Endothelial cell of umbilical vein (primary cell): ENCODE data around the gene SORCS3. TPM values are rescaled to one million over a fixed set of nuclear protein-coding genes. Genes with fewer than 3 reads are reported as not detected.

Experiments used
- BruUV-seq: library from RNA; stranded (reverse); fragments of 400-500 nt; replicated peaks from 2 replicates; lab custom pipeline; 2021; lab: Mats Ljungman, UMichigan
- CTCF ChIA-PET: fragments of 300-600, 350-600 bp; sonication (Branson Sonifier 250); formaldehyde crosslinking; loops from one replicate; lab custom pipeline; 2021; ENCODE audit warnings: antibody characterized with exemption, inconsistent platforms; lab: Charles Lee
- POLR2A ChIA-PET: fragments of 300-600, 350-600 bp; sonication (Branson Sonifier 250); formaldehyde crosslinking; loops from one replicate; lab custom pipeline; 2021; ENCODE audit warnings: antibody characterized with exemption, inconsistent platforms; lab: Charles Lee
- DNase-seq: peaks from one replicate; pipeline ENCODE4 v3.0.0-alpha.2; 2011; ENCODE audit warnings: low read depth, low spot score
- FAIRE-seq: peaks from 2 replicates; lab custom pipeline; 2011; peaks lifted over from hg19 to GRCh38; lab: Jason Lieb, UNC
- H2AFZ ChIP-seq: 2 replicates; pipeline ENCODE4 v1.6.0; 2012; ENCODE audit warnings: low read depth, low read length, control low read depth, inconsistent platforms
- H3K27ac ChIP-seq: 2 replicates; pipeline ENCODE4 v1.5.1; 2011; ENCODE audit warnings: low read depth, mild to moderate bottlenecking, control low read depth, low read length, moderate library complexity; ENCODE audit not compliant: insufficient read depth
- H3K27me3 ChIP-seq, 2 experiments: 2 replicates each; pipeline versions ENCODE4 v1.6.0 to v1.6.1; 2011; ENCODE audit warnings: low read length in 2 of 2, mixed read lengths in 1 of 2; ENCODE audit not compliant: control insufficient read depth in 2 of 2, insufficient read depth in 2 of 2
- H3K36me3 ChIP-seq, 2 experiments: 2 replicates in 1 of 2; 3 replicates in 1 of 2; pipeline ENCODE4 v1.5.1; 2011; ENCODE audit warnings: low read length in 2 of 2, mild to moderate bottlenecking in 1 of 2, moderate library complexity in 1 of 2; ENCODE audit not compliant: control insufficient read depth in 2 of 2, insufficient read depth in 2 of 2; ENCODE audit errors: extremely low read depth in 1 of 2
- H3K4me1 ChIP-seq: 3 replicates; pipeline ENCODE4 v1.5.1; 2011; ENCODE audit warnings: mild to moderate bottlenecking, low read length; ENCODE audit not compliant: control insufficient read depth, insufficient read depth; ENCODE audit errors: extremely low read depth
- H3K4me2 ChIP-seq: 2 replicates; pipeline ENCODE4 v1.6.1; 2011; ENCODE audit warnings: low read length, control low read depth, mixed read lengths; ENCODE audit not compliant: insufficient read depth
- H3K4me3 ChIP-seq, 3 experiments: fragments of 200-600 bp in 1 of 3; sonication (generic), shearing (Covaris generic) in 1 of 3; replicated peaks in 1 of 3; 2 replicates each; pipeline ENCODE4 v1.5.1; 2011 to 2016; ENCODE audit warnings: control low read depth in 3 of 3, low read length in 3 of 3, mild to moderate bottlenecking in 2 of 3, inconsistent platforms in 1 of 3, low read depth in 1 of 3, moderate library complexity in 1 of 3; ENCODE audit not compliant: insufficient read depth in 1 of 3
- H3K79me2 ChIP-seq: 2 replicates; pipeline ENCODE4 v1.6.0; 2012; ENCODE audit warnings: low read length, inconsistent platforms; ENCODE audit not compliant: control insufficient read depth, insufficient read depth
- H3K9ac ChIP-seq: replicated peaks from 2 replicates; pipeline ENCODE3; 2011; ENCODE audit warnings: low read length, control low read depth; ENCODE audit not compliant: insufficient read depth; ENCODE audit errors: extremely low read depth
- H3K9me1 ChIP-seq: replicated peaks from 3 replicates; pipeline ENCODE4 v1.6.0; 2011; ENCODE audit warnings: mild to moderate bottlenecking, low read length; ENCODE audit not compliant: control insufficient read depth, insufficient read depth; ENCODE audit errors: extremely low read depth
- H3K9me3 ChIP-seq: replicated peaks from 2 replicates; pipeline ENCODE4 v1.5.1; 2012; ENCODE audit warnings: low read length, inconsistent platforms; ENCODE audit not compliant: control insufficient read depth, insufficient read depth
- H4K20me1 ChIP-seq: replicated peaks from 2 replicates; pipeline ENCODE3; 2011; ENCODE audit warnings: mild to moderate bottlenecking, low read length; ENCODE audit not compliant: control insufficient read depth, insufficient read depth; ENCODE audit errors: extremely low read depth
- CTCF ChIP-seq, 2 donors: IDR thresholded peaks; 1 replicate in 1 of 2; 2 replicates in 1 of 2; pipeline ENCODE4 v1.5.1; 2011; ENCODE audit warnings: low read length in 2 of 2, mild to moderate bottlenecking in 2 of 2, moderate library complexity in 2 of 2, control low read depth in 1 of 2, inconsistent platforms in 1 of 2, low read depth in 1 of 2; ENCODE audit not compliant: insufficient read depth in 1 of 2; ENCODE audit errors: extremely low read depth in 1 of 2
- EZH2 ChIP-seq: IDR thresholded peaks from 2 replicates; pipeline ENCODE4 v1.6.1; 2012; ENCODE audit warnings: borderline replicate concordance, low read depth, mild to moderate bottlenecking, moderate library complexity, low read length, inconsistent platforms; ENCODE audit not compliant: severe bottlenecking
- FOS ChIP-seq: IDR thresholded peaks from 2 replicates; pipeline ENCODE4 v1.6.1; 2011; ENCODE audit warnings: mild to moderate bottlenecking, low read length, moderate library complexity, borderline replicate concordance; ENCODE audit not compliant: insufficient read depth
- JUN ChIP-seq: IDR thresholded peaks from 2 replicates; pipeline ENCODE4 v1.6.1; 2011; ENCODE audit warnings: borderline replicate concordance, low read depth; ENCODE audit not compliant: insufficient read length, insufficient read depth
- MAX ChIP-seq: IDR thresholded peaks from 2 replicates; pipeline ENCODE4 v1.6.1; 2011; ENCODE audit not compliant: insufficient read depth, insufficient read length
- dilution Hi-C: fragments of 300-500 bp; cut with MboI; formaldehyde crosslinking; loops from one replicate; pipeline ENCODE4 v1.15.0; 2019; ENCODE audit warnings: low sequenced_read_pairs; ENCODE audit not compliant: extremely low pct_ligation_motif_present
- intact Hi-C: fragments of 100-400 bp; cut with micrococcal nuclease; formaldehyde crosslinking; loops from one replicate; pipeline ENCODE4 v1.10.0; 2022
- polyA plus RNA-seq, 4 experiments: library from polyadenylated mRNA; depleted of rRNA in 3 of 4; stranded (reverse) in 3 of 4; unstranded in 1 of 4; fragments of >200 nt; gene quantifications; 2 replicates each; pipeline versions ENCODE4 v1.2.1 to v1.2.3, GENCODE V29; 2011 to 2012; ENCODE audit warnings: missing spikeins in 1 of 4
- total RNA-seq: library from RNA; stranded (reverse); gene quantifications from 2 replicates; pipeline ENCODE4 v1.2.3, GENCODE V29; 2021

Gene SORCS3
- total and polyA plus RNA-seq, 2 donors (not counting 3 experiments of a cell fraction or from before 2014, with no cell fraction given) = not detected

- Histone ChIP-seq H3K4me2 (no peak overlapping the region), H3K36me3 (no peaks in the 10 kb centered on the region), H3K27me3 (no peaks in the 10 kb centered on the region), H4K20me1 (no peaks in the 10 kb centered on the region), H2AFZ (no peak overlapping the region), H3K27ac (no peak overlapping the region), H3K9me3 (peaks cover 3% of the 10 kb centered on the region), H3K4me1 (no peaks in the 10 kb centered on the region), H3K79me2 (no peaks in the 10 kb centered on the region), H3K9me1 (no peaks in the 10 kb centered on the region), H3K4me3 (no peak overlapping the region), H3K9ac (no peak overlapping the region)
- TF ChIP-seq JUN (no peak), CTCF (IDR thresholded peaks at IDR 0.05; ENCODE audit: extremely low read depth in 1 of 2, insufficient read depth in 1 of 2, low read depth in 1 of 2, low read length in 2 of 2) (no peak), FOS (no peak)
- no TSS peak for BruUV-seq
- DNase-seq (no peak), FAIRE-seq (no peak)
- ChIA-PET CTCF (no interaction called here), POLR2A (no interaction called here)
- intact Hi-C loops (no loop called here), dilution Hi-C loops (no loop called here)
These were observed 48.0 kb downstream of the SORCS3 start for GRCh38 chr10:104689105-104689504.

DNA sequence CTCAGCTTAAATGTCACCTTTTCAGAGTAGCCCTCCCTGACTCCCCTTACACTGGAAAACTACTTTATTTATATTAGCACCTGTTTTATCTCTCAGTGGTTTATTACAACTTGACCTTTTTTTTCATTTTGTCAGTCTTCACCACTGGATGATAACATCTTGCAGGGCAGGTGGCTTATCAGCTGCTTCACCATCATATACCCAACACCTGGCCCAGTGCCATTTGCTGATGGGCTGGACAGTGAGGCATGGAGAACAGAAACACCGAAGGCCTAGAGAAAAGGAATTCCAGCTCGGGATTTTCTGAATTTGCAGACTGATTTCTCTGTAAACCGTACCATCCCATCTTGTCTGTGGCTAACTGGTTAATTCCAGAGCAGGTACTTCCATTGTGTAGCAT, 48.5 kb downstream of the SORCS3 start:
- H3K79me2 ChIP-seq = no peaks in the 10 kb centered on the region
- H3K9me1 ChIP-seq = no peaks in the 10 kb centered on the region
- H3K36me3 ChIP-seq = no peaks in the 10 kb centered on the region
- H3K4me3 ChIP-seq = no peak overlapping the region
- no peaks in the 10 kb centered on the region for H3K4me1 ChIP-seq
- no peak overlapping the region for H3K4me2 ChIP-seq
- dilution Hi-C loops = no loop called here
- FAIRE-seq (no peak), DNase-seq (no peak)
- no peak overlapping the region for H3K27ac ChIP-seq
- intact Hi-C loops = no loop called here
- H2AFZ ChIP-seq = no peak overlapping the region
- POLR2A ChIA-PET = no interaction called here
- no peaks in the 10 kb centered on the region for H4K20me1 ChIP-seq
- BruUV-seq = no TSS peak
- no peak for TF ChIP-seq JUN
- no peak for TF ChIP-seq FOS
- no peak for TF ChIP-seq MAX
- TF ChIP-seq EZH2 = no peak
- H3K27me3 ChIP-seq = no peaks in the 10 kb centered on the region
- no peak overlapping the region for H3K9ac ChIP-seq
- peaks cover 7% of the 10 kb centered on the region for H3K9me3 ChIP-seq
- CTCF ChIA-PET = no interaction called here
